GM21576 (cell line): Measurements from ENCODE around the gene CCDC33.

Source experiments
- ATAC-seq: cut with Tn5 transposase; IDR thresholded peaks from one replicate; pipeline ENCODE4 v1.9.1; 2021; ENCODE audit warnings: mild to moderate bottlenecking, moderate library complexity; ENCODE audit not compliant: unreplicated experiment

CCDC33 gene

GRCh38 chr15:74311734-74312444, 75.8 kb downstream of the CCDC33 start:
- ATAC-seq = no peak

- no peak for ATAC-seq
Measured at GRCh38 chr15:74312445-74313007, 76.4 kb downstream of the CCDC33 start.

- no peak for ATAC-seq
Measured at GRCh38 chr15:74313889-74314288, 77.8 kb downstream of the CCDC33 start.

- no peak for ATAC-seq
Measured at GRCh38 chr15:74314795-74315438, 78.8 kb downstream of the CCDC33 start.

- no peak for ATAC-seq
Measured at GRCh38 chr15:74315626-74316025, 79.5 kb downstream of the CCDC33 start.

GRCh38 chr15:74316141-74316540, 80.0 kb downstream of the CCDC33 start:
- no peak for ATAC-seq

GRCh38 chr15:74317820-74318375, 81.8 kb downstream of the CCDC33 start:
- no peak for ATAC-seq

- no peak for ATAC-seq
Measured at GRCh38 chr15:74318376-74319137, 82.4 kb downstream of the CCDC33 start.

GRCh38 chr15:74319138-74319460, 83.0 kb downstream of the CCDC33 start:
- ATAC-seq = no peak

GRCh38 chr15:74319596-74320351, 83.6 kb downstream of the CCDC33 start:
- no peak for ATAC-seq

- ATAC-seq = no peak
Measured at GRCh38 chr15:74320352-74321247, 84.5 kb downstream of the CCDC33 start.

GRCh38 chr15:74322558-74323180, 86.5 kb downstream of the CCDC33 start:
- ATAC-seq = no peak

GRCh38 chr15:74324714-74325113, 88.6 kb downstream of the CCDC33 start:
- ATAC-seq = no peak

GRCh38 chr15:74326746-74327145, 90.6 kb downstream of the CCDC33 start:
- no peak for ATAC-seq

GRCh38 chr15:74327756-74328155, 91.6 kb downstream of the CCDC33 start:
- ATAC-seq = no peak

GRCh38 chr15:74328331-74329056, 92.4 kb downstream of the CCDC33 start:
- no peak for ATAC-seq

GRCh38 chr15:74330861-74331408, 94.8 kb downstream of the CCDC33 start:
- ATAC-seq = no peak

GRCh38 chr15:74332011-74332410, 95.9 kb downstream of the CCDC33 start:
- ATAC-seq = no peak
